Kidney (tissue), 14 donors: ENCODE measurements around the gene HEXIM2. TPM values are rescaled to one million over a fixed set of nuclear protein-coding genes. Genes with fewer than 3 reads are reported as not detected.

ENCODE experiments used
- DNase-seq, 5 donors: peaks; one replicate each; pipeline ENCODE4 v3.0.0-alpha.2; 2013 to 2020
- FAIRE-seq: peaks from 2 replicates; lab custom pipeline; 2012; peaks lifted over from hg19 to GRCh38; lab: Jason Lieb, UNC
- H3K27ac ChIP-seq, 2 donors: one replicate each; pipeline ENCODE4 v1.7.0; 2013; ENCODE audit warnings: low read depth in 2 of 2, low read length in 2 of 2, inconsistent platforms in 1 of 2
- H3K27me3 ChIP-seq: one replicate; pipeline ENCODE4 v1.7.1; 2013; ENCODE audit warnings: low read length, inconsistent platforms; ENCODE audit not compliant: control insufficient read depth, insufficient read depth
- H3K36me3 ChIP-seq, 3 donors: one replicate each; pipeline versions ENCODE4 v1.7.0 to v1.7.1; 2013; ENCODE audit warnings: low read length in 3 of 3, control low read depth in 1 of 3, inconsistent platforms in 1 of 3; ENCODE audit not compliant: insufficient read depth in 3 of 3, control insufficient read depth in 2 of 3
- H3K4me1 ChIP-seq, 3 donors: one replicate each; pipeline versions ENCODE4 v1.7.0 to v1.7.1; 2013; ENCODE audit warnings: low read length in 3 of 3, inconsistent platforms in 1 of 3, low read depth in 1 of 3; ENCODE audit not compliant: control insufficient read depth in 2 of 3, insufficient read depth in 2 of 3
- H3K4me3 ChIP-seq, 3 donors: one replicate each; pipeline versions ENCODE4 v1.7.0 to v1.8.1; 2013; ENCODE audit warnings: low read length in 3 of 3, control low read depth in 1 of 3, inconsistent platforms in 1 of 3
- H3K9ac ChIP-seq, 3 donors: one replicate each; pipeline versions ENCODE4 v1.7.0 to v1.7.1; 2013; ENCODE audit warnings: low read length in 3 of 3, control low read depth in 1 of 3, inconsistent platforms in 1 of 3
- H3K9me3 ChIP-seq, 3 donors: one replicate each; pipeline versions ENCODE4 v1.7.0 to v1.7.1; 2013; ENCODE audit warnings: low read length in 3 of 3, control low read depth in 1 of 3, inconsistent platforms in 1 of 3; ENCODE audit not compliant: control insufficient read depth in 2 of 3, insufficient read depth in 1 of 3
- CTCF ChIP-seq: IDR thresholded peaks from 3 replicates; pipeline ENCODE4 v1.5.1; 2012; ENCODE audit warnings: mild to moderate bottlenecking, moderate library complexity, borderline replicate concordance; ENCODE audit not compliant: insufficient read depth; ENCODE audit errors: extremely low read depth
- intact Hi-C: fragments of 100-400 bp; cut with DNase I; formaldehyde crosslinking; loops from one replicate; pipeline ENCODE4 v1.11.1; 2022
- polyA plus RNA-seq: library from polyadenylated mRNA; stranded (reverse); fragments of 350-450 nt; fragmentation: Illumina TruSeq; extraction: RNeasy Lipid Tissue Mini Kit (QIAGEN cat#74804); gene quantifications from one replicate; pipeline ENCODE4 v1.2.3, GENCODE V29; 2014; ENCODE audit warnings: low read depth, low replicate concordance; ENCODE audit not compliant: insufficient read depth
- total RNA-seq: library from RNA; stranded (reverse); fragmentation: NEBNext Ultra II Directional; extraction: Animal tissue kit (Norgen Biotek cat#: 25700); gene quantifications from one replicate; pipeline ENCODE4 v1.2.1, GENCODE V29; 2021
- donor health status: control.
- donor health status: control.
- donor health status: control.
- donor health status: control.
- donor health status: control.
- donor health status: DM: yes; HTN: yes; CAD: no.
- donor health status: Normal renal cell carcinoma (clear cell type).

The HEXIM2 gene
- total and polyA plus RNA-seq, 2 donors from 2014 or later = 6.2 to 29.1 TPM

DNA sequence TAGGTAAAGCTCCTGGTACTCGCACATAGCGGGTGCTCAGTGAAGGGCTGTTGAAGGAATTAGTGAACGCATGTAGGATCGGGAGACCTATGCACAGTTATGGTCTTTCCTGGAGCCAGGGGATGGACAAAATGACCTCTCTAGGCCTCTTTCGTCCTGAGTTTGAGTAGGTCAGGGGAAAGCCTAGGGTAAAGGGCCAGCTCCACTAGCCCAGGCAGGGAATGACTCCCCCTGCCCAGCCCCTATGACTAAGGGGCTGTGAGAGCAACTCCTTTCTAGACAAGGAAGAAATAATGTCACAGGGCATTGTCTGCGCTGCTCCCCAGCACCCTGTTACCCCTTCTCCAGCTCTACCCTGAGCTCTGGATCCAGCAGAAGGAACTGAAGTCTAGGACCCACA, 35.4 kb downstream of the HEXIM2 start:
- Histone ChIP-seq H3K9me3 (no peaks in the 10 kb centered on the region), H3K9ac (no peak overlapping the region), H3K4me1 (no peaks in the 10 kb centered on the region), H3K36me3 (no peaks in the 10 kb centered on the region), H3K27ac (no peak overlapping the region), H3K27me3 (no peaks in the 10 kb centered on the region), H3K4me3 (no peak overlapping the region)
- FAIRE-seq (no peak), DNase-seq (no peak)
- no peak for TF ChIP-seq CTCF
- intact Hi-C loops = loop anchor here (10.0 kb wide), 1 partner anchor 62 kb away; the partner anchor contains the start of genes ACBD4 and PLCD3

- TF ChIP-seq CTCF = peak; percentile 98
- FAIRE-seq (no peak), DNase-seq (peak; percentile 91 to 95 (median 94))
- Histone ChIP-seq H3K36me3 (no peaks in the 10 kb centered on the region), H3K9me3 (no peaks in the 10 kb centered on the region), H3K9ac (peak overlapping the region in 1 of 3 donors; percentile 38), H3K4me1 (no peaks in the 10 kb centered on the region), H3K27me3 (no peaks in the 10 kb centered on the region), H3K27ac (no peak overlapping the region), H3K4me3 (no peak overlapping the region)
- intact Hi-C loops = loop anchor here (10.0 kb wide), 1 partner anchor 63 kb away; the partner anchor contains the start of genes ACBD4 and PLCD3
These were observed 36.1 kb downstream of the HEXIM2 start for GRCh38 chr17:45197555-45198334.

GRCh38 chr17:45200701-45201100, 39.0 kb downstream of the HEXIM2 start:
- no peaks in the 10 kb centered on the region for H3K9me3 ChIP-seq
- peak in 1 of 5 donors; percentile 35 for DNase-seq
- no peak for FAIRE-seq
- intact Hi-C loops = no loop called here
- no peak overlapping the region for H3K4me3 ChIP-seq
- H3K27me3 ChIP-seq = no peaks in the 10 kb centered on the region
- no peaks in the 10 kb centered on the region for H3K36me3 ChIP-seq
- H3K27ac ChIP-seq = no peak overlapping the region
- H3K4me1 ChIP-seq = no peaks in the 10 kb centered on the region
- H3K9ac ChIP-seq = no peak overlapping the region
- no peak for TF ChIP-seq CTCF
